GM19023 (cell line): ENCODE data around the gene ATF1.

Source experiments
- ATAC-seq: cut with Tn5 transposase; IDR thresholded peaks from one replicate; pipeline ENCODE4 v1.9.1; 2021; ENCODE audit warnings: mild to moderate bottlenecking, moderate library complexity; ENCODE audit not compliant: unreplicated experiment

Gene ATF1

DNA sequence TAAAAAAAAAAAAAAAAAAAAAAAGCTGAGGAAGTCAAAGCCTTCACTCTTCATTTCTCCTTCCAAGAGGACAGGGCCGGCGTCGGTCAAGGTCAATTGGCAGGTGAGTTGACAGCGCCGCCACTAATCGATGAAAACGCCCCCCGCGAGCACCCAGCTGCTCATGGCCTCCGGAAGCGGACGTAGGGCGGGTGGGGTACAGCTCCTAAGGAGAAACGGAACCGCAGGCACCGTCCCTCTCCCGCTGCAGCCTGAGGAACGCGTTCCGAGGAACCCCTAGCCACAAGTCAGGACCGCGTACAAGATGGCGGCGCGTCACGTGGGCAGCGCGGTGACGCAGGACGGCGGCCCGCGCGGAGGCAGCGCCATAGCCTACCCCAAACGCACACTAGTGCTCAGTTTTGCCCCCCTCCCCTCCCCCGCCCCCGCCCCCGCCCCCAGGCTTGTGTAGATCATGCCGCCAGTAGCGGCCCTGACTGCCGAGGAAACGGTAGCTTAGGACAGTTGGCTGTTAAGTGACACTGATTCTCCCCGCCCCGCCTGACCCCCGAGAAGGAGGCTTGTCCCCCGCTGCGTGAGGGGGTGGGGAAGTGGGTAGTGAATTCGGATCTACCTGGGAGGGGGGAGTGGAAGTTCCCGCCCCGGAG is at the start of gene ATF1:
Gene ATF1 (plus strand): TSS at position 463 of the 647 bp plus-strand sequence. CDS start 16,045 bp downstream, outside the sequence.
- ATAC-seq: peak; percentile 81

DNA sequence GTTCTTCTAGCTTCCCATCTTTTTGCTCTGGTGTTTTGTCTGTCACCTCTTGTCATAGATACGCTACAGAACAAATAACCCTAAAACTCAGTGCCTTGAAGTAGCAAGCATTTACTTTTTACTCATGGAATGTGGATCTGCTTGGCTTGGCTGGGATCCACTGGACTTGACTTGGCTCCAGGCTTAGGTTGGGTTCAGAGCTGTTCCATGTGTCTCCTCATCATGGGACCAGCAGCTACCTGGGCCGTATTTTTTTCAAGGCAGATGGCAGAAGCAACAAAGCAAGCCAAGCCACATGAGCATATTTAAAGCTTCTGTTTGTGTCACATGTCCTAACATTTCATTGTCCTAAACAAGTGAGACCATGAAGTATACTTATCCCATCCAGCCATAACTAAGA is 48.7 kb upstream of the ATF1 start:
- ATAC-seq: no peak

DNA sequence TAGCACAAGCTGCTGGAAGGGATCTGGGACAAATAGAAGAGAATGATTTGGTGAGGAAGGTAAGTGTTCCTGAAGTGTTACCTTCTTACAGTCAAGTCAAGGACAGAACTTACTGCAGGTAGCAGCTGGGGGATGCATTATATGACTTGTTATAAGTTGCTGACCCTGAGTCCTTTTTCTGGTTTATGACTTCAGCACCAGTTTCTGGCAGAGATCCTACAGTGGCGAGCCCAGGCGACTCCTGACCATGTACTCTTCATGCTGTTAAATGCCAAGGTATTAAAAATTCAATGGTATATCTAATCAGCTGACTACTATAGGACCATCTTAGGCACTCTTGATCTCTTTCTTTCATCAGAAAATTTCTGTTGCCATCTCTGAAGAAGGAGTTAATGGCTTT is 45.1 kb upstream of the ATF1 start:
- ATAC-seq: no peak

DNA sequence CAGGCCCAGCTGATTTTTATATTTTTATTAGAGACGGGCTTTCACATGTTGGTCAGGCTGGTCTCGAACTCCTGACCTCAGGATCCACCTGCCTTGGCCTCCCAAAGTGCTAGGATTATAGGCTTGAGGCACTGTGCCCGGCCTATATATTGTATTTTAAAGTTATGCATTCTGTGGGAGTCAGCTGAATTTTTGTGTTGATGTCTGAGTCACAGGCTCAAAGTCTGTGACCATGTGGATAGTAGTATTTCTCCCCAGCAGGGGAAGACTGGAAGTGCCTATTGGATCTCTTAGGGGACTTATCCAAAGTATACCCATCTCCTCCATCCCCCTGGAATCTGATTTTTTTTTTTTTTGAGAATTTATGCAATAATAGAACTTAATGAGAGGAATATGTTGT is 43.8 kb upstream of the ATF1 start:
- ATAC-seq: no peak

DNA sequence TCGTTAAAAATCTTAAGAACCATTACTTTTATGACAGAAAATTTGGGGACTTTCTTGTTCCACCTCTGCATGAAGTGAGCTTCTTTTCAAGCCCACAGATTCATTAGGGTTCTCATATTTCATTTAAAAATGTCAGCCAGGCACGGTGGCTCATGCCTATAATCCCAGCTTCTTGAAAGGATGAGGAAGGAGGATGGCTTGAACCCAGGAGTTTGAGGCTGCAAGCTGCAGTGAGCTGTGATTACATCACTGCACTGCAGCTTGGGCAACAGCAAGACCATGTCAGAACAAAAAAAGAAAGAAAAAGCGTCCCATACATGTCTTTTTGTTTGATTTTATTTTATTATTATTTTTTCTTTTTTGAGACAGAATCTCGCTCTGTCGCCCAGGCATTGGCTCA is 43.4 kb upstream of the ATF1 start:
- ATAC-seq: no peak

DNA sequence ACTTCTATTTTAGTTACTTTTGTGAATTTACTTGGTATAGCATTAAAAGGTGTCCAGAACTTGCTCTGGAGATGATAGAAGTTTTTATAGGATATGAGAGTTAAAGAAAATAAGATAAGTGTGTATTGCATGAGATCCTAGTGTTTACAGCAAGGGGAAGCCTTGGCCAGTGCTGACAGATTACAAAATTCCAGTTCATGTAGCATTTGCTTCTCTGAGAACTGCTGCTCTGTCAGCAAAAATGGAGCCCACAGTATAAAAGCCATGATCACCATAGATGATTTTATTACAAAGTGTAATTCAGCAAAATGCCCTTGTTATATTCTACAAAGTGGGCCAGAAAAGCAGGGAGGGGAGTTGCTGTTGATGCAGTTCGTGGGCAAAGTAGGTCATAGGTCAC is 40.0 kb upstream of the ATF1 start:
- no peak for ATAC-seq

DNA sequence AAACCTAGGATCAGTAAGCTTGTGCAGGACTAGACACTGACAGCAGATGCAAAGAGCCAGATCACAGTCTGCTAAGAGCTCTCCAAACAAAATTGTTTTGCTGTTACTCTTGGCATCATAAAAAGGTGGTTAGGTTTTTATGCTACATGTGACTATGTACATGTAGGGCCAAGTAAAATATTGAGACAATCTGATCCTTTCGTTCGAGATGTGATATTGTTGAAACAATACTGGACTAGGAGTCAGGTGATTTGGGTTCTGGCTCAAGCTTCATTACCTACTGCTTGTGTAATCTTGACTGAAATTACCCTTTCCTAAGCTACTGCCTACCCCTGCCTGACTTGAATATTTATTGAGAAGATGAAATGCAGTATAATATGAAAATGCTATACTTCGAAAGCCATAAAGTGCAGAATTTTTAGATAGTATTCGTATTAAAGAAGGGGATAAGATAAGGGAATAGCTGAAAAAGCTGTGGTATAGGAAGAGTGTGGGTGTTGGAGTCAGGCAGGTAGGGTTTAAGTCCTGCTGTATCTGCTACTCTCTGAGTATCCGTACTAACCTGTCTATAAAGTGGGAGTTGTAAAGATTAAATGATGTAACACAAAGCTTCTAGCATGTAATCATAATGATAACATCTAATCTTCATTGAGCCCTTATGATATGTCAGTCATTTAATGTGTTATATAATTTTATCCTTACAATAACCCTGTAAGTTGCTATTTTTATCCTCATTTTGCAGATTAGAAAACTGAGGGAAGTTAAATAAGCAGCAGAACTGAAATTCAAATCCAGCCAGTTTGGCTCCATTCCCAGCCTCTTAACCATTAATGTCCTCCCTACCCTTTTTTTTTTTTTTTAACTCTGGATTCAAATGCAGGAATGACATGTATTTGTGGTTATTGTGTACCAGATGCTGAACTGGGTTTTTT is 38.6 kb upstream of the ATF1 start:
- ATAC-seq: no peak

DNA sequence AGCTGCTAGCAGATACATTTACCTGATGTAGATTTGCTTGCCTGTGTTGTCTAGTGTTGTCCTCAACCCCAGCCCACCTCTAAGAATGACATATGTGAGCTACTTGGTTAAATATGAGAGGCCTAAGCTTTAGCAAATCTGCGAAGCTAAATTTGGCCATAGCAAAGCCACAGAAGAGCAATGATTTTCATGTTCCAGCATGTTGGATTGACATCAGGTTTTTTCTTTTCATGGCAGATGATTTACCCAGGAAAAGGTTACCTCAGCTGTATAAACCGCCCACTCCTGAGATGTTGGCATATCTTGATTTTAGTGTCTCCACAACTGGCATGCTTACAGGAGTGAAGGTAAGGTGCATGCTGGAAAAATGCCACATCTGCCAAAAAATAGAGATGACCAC is 36.4 kb upstream of the ATF1 start:
- ATAC-seq: no peak

DNA sequence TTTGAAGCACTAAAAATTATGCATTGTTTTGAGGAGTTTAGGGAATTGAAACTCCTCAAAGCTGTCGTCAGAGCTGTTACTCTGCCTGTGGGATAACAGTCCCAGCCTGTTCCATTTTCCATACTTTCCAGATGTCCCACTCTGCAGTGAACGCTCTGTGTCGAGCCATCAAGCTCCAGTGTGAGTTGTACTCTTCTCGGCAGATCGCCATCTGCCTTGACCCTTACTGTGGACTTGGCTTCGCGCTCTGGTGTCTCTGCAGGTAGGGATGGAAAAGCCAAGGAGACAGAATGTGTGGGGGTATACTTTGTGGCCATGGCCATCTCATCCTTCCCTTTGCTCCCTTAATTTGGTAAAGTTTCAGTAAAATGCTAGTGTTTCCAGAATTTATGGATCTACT is 35.5 kb upstream of the ATF1 start:
- no peak for ATAC-seq

DNA sequence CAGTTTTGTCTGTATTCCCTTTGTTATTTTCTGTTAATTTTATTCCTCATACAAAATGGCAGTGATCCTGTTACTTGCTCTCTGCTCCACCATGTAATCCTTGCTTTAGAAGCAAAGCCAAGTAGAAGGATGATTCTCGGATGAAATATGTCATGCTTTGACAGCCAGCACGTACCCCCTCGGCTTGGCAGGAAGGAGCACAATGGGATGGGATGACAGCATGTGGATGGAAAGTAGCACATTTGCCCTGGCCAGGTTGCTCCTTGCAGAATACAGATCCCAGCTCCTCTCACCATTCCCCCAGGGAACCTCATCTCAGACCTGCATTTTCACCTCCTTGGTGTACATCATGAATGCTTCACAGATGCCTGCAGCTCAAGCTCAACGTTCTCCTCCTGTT is 35.1 kb upstream of the ATF1 start:
- no peak for ATAC-seq

DNA sequence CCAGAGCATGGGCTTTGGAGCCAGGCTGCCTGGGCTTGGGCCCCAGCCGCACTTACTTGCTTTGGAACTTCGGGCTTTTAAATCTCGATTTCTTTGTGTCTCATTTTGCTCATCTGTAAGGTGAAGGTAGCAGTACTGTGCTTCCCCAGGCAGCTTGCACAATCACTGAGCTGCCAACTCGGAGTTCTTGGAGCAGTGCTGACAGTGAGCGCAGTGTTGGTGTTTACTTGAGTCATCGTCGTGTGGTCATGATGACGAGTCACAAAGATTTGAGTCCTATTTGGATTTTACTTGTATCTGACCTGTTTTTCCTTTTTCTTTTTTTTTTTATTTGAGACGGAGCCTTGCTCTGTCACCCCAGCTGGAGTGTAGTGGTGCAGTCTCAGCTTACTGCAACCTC is 31.3 kb upstream of the ATF1 start:
- ATAC-seq: no peak

DNA sequence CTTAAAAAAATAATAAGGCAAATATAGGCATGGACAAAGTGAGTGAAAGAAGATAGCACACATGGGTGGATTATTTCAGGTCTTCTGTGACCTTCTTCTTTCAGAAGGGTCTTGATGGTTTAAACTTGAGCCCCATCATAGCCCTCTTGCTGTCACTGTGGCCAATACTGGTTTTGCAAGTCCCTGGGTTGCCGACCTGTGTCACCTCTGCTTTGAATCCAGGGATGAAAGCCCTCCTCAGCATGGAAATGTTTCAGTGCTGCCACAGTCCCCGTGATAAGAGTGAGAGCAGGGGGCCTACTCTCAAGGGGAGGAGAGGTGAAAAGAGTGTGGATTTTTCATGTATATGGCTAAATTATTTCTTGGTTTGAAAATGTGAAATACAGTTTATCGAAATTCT is 30.2 kb upstream of the ATF1 start:
- no peak for ATAC-seq

DNA sequence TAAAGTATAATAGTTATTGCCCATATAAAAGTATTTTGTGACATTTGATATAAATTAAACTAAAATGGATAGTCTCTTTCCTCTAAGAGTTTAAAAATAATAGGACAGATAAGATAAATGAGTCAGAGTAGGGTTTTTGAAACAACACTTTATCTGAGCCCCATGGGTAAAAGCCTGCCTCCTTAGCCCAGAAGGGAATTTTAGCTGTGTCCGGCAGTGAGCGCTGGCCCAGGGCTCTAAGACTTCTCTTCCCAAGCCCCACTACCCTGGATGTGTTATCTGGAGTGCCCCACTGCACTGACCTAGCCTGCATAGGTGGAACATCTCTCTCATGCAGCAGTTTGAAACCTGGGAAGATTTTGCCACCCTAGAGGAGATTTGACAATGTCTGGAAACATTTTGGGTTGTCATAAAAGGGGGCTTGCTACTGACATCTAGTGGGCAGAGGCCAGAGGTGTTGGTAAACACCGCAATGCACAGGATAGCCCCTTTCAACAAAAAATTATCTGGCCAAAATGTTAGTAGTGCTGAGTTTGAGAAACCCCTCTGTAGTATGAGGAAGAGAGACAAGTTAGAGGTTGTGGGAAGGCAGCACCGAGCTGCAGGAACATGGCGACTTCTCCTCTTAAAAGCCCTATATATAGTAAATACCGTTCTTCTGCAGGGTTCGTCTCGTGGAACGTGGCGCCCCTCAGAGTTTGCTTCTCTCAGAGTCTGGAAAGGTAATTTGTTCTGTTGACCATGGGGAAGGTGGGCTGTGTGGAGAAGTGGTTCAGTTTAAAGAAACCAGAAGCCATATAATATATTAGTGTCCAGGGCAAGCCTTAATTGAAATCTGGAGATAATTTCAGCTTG is 29.3 kb upstream of the ATF1 start:
- no peak for ATAC-seq

DNA sequence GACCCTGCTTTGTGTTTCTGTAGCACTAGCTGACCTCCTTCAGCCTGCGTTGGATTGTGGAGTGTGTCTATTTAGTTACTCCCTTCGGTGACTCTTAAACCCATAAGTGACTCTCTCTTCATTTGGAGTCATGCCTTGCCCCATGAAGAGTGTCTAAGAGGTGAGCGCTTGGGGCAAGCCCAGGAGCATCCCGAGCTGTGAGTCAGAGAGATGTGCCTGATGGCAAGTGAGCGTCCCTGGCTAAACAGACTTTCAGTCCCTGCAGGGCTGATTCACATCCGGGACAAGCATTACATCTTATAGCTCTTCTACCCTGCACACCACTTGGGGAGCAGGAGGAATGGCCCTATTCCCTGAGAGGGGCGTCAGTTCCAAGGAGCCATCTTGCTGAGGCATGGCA is 24.3 kb upstream of the ATF1 start:
- no peak for ATAC-seq

DNA sequence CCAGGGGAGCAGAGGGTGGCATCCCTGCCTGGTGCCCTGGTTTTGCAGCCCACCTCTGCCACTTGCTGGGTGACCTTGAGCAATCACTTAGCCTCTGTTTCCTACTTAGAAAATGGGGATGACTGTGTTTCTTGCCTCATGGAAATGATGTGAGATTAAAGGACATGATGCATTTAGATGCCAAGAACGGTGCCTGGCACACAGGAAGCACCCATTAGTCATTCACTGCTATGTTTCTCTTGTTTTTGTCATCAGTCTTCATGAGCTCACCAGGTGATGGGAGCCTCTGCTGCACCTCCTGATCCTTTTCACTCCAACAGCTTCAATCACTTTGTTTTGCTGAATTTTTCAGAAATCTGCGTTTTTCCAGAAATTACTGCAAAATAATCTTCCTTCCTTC is 23.6 kb upstream of the ATF1 start:
- no peak for ATAC-seq

DNA sequence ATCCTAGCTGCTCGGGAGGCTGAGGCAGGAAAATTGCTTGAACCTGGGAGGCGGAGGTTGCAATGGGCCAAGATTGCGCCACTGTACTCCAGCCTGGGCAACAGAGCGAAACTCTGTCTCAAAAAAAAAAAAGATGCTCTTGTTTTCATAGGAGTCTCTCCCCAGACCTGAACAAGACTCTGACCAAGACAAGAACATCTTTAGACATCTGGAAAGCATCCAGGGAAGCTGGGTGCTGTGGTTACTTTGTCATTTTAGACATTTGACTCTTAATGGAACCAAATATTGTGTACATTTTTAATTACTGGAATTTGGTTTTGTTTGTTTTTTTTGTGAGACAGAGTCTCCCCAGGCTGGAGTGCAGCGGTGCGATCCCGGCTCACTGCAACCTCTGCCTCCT is 21.1 kb upstream of the ATF1 start:
- no peak for ATAC-seq

DNA sequence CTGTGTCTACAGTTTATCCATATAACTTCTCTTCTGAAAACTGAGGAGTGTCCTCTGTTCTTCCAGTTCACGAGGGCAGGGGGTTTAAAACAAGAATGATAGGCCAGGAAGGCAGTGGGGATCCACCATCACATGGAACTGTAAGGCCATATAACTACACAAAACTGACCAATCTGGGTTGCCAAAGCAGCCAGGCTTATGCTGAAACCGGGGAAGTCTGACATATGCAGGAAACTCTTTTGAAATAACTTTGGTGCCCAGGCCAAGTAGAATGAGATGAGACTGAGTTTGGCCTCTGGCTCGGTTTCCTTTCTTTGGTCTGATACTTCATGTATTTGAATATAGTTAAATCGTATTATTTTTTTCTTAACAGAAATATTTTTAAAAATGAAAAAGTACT is 18.0 kb upstream of the ATF1 start:
- ATAC-seq: no peak

DNA sequence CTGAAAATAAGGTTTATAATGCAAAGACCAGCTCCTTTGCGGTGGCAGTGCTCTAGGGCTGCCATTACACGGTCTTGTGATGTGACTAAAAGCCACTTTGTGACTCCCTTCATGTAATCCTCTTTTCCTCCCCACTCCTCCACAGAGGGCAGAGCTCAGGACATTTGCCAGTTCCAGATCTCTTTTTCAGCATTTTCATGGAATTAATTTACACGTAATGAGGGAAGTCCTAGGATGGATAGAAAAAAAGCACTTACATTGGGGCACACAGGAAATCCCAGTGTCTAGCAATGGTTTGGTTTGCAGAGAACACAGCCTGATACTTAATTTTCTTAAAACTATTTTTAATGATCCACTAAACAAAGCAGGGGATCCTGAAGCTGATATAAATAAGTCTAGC is 17.5 kb upstream of the ATF1 start:
- no peak for ATAC-seq

DNA sequence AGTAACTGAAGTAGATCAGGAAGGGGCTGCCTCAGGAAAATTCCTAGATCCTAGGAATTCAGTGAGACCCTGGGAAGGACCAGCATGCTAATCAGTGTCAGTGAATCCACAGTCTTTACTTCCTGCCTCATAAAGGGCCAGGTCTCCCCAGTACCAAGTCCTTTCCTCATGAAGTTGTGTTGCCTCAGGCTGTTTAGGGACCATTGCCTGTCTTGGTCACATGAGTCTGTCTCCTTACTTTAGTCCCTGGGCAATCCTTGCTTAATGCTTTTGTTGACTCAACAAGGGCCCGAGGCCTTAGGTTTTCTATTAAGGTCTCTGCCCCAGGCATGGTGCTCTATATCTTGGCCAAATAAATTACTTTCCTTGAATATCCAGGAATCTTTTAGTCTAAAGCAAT is 16.1 kb upstream of the ATF1 start:
- no peak for ATAC-seq

DNA sequence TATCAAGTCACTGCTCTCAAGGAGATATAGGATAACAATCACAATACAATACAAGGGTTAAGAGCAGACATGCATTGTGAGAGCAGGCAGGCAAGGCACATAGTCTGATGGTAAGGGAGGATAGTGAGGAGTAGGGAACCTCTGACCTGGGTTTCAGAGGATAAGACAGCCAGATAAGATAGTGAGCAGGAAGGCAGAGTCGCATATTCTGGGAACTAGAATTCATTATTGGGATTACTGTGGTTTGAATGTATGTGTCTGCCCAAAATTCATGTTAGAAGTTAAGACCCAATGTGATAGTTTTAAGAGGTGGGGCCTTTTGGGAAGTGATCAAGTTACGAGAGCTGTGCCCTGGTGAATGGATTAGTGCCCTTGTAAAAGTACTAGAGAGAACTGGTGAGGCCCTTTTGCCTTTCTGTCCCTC is 14.4 kb upstream of the ATF1 start:
- ATAC-seq: no peak

DNA sequence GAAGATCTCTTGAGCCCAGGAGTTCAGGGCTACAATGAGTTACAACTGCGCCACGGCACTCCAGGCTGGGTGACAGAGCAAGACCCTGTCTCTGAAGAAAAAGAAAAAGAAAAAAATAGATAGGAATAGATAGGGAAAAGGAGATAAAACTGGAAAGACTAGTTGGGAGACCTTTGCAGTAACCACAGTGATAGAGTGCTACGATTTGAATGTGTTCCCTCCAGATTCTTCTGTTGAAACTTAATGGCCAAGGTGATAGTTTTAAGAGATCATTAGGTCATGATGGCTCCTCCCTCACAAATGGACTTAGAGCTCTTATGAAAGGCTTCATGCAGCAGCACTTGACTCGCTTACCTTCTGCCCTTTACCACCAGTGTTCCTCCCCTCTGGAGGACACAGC is 13.5 kb upstream of the ATF1 start:
- ATAC-seq: no peak
